PC-9 (cell line): ENCODE measurements around the gene WNT10A.

Experiments
- EZH2 ChIP-seq: fragments of 200-600 bp; sonication (generic); IDR thresholded peaks from 2 replicates; pipeline ENCODE4 v1.8.0; 2017; ENCODE audit warnings: antibody characterized with exemption, low read depth
- TF ChIP-seq, protein P1 (sequence below): fragments of 200-600 bp; sonication (generic); conservative IDR thresholded peaks from 2 replicates; pipeline ENCODE4 v1.6.1; 2017; ENCODE audit warnings: mixed run types, antibody characterized with exemption, mild to moderate bottlenecking, moderate library complexity

DNA sequence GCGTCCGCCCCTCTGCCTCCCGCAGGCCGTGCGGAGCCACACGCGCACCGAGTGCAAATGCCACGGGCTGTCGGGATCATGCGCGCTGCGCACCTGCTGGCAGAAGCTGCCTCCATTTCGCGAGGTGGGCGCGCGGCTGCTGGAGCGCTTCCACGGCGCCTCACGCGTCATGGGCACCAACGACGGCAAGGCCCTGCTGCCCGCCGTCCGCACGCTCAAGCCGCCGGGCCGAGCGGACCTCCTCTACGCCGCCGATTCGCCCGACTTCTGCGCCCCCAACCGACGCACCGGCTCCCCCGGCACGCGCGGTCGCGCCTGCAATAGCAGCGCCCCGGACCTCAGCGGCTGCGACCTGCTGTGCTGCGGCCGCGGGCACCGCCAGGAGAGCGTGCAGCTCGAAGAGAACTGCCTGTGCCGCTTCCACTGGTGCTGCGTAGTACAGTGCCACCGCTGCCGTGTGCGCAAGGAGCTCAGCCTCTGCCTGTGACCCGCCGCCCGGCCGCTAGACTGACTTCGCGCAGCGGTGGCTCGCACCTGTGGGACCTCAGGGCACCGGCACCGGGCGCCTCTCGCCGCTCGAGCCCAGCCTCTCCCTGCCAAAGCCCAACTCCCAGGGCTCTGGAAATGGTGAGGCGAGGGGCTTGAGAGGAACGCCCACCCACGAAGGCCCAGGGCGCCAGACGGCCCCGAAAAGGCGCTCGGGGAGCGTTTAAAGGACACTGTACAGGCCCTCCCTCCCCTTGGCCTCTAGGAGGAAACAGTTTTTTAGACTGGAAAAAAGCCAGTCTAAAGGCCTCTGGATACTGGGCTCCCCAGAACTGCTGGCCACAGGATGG lies 7.1 kb upstream of the WNT10A start:
- no peak for TF ChIP-seq EZH2
- TF ChIP-seq, protein P1, sequence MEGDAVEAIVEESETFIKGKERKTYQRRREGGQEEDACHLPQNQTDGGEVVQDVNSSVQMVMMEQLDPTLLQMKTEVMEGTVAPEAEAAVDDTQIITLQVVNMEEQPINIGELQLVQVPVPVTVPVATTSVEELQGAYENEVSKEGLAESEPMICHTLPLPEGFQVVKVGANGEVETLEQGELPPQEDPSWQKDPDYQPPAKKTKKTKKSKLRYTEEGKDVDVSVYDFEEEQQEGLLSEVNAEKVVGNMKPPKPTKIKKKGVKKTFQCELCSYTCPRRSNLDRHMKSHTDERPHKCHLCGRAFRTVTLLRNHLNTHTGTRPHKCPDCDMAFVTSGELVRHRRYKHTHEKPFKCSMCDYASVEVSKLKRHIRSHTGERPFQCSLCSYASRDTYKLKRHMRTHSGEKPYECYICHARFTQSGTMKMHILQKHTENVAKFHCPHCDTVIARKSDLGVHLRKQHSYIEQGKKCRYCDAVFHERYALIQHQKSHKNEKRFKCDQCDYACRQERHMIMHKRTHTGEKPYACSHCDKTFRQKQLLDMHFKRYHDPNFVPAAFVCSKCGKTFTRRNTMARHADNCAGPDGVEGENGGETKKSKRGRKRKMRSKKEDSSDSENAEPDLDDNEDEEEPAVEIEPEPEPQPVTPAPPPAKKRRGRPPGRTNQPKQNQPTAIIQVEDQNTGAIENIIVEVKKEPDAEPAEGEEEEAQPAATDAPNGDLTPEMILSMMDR: no peak
